ENCODE results near the gene HJURP.

DNA sequence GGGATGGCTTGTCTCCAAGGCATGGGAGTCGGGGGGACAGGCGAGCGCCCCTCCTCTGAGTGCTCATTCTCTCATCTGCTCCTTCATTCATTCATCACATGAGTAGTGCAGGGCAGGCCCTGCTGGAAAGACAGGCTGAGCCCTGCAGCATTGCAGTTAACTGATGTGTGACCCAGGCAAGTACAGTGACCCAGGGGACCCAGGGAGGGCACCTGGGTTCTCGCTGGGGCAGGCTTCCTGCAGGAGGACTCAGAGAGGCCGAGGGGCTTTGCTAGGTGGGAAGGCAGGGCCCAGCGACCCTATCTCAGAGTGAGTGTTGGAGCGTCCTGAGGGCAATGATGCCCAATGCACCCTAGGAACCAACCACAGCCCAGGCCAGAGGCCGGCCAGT lies 30.6 kb downstream of the HJURP start:
- TF ChIP-seq, protein P1, sequence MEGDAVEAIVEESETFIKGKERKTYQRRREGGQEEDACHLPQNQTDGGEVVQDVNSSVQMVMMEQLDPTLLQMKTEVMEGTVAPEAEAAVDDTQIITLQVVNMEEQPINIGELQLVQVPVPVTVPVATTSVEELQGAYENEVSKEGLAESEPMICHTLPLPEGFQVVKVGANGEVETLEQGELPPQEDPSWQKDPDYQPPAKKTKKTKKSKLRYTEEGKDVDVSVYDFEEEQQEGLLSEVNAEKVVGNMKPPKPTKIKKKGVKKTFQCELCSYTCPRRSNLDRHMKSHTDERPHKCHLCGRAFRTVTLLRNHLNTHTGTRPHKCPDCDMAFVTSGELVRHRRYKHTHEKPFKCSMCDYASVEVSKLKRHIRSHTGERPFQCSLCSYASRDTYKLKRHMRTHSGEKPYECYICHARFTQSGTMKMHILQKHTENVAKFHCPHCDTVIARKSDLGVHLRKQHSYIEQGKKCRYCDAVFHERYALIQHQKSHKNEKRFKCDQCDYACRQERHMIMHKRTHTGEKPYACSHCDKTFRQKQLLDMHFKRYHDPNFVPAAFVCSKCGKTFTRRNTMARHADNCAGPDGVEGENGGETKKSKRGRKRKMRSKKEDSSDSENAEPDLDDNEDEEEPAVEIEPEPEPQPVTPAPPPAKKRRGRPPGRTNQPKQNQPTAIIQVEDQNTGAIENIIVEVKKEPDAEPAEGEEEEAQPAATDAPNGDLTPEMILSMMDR (IDR thresholded peaks at IDR 0.05): no peak
- TF ChIP-seq POLR2A (IDR thresholded peaks at IDR 0.05): no peak
